GM18508 (cell line): ENCODE results near the gene LRRC15.

ENCODE experiments used
- ATAC-seq: cut with Tn5 transposase; IDR thresholded peaks from one replicate; pipeline ENCODE4 v1.9.1; 2021; ENCODE audit warnings: moderate number of reproducible peaks; ENCODE audit not compliant: insufficient read depth, unreplicated experiment

The LRRC15 gene

GRCh38 chr3:194306109-194306686, 63.3 kb downstream of the LRRC15 start:
- ATAC-seq, result no peak

DNA sequence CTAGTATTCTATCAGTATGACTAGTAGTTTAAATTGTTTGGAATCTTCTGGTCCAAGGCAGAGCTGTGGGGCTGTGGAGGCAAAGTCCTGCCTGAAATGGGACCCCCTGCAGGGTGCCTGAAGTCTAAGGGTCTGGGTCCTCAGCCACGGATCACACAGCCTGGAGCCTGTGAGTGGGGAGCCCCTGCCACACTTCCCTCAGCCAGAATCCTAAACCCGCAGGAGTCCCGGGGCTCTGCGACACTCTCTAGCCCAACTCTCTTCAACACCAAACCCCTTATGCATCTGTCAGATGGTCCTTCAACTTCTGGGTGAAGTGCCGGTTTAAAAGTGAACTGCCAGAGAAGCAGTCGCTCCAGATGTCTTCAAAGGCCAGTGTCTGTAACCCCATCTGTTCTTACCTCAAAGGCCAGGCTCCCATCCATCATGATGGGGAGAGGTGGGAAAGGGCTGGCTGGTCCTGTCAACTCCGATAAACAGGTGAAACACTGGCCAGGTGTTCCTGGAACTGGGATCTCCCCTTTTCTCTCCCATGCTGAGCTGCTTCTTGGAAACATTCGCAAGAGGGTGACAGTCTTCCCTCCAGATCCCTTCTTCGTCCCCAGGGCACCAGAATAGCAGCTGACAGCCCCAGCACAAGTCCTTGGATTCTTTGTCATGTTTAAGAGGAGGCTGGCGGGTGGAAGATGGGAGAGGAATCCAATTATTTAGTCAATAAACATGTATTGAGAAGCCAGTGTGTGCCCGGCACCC, 64.0 kb downstream of the LRRC15 start:
- no peak for ATAC-seq
